Measurements from ENCODE around the gene EMP3.

DNA sequence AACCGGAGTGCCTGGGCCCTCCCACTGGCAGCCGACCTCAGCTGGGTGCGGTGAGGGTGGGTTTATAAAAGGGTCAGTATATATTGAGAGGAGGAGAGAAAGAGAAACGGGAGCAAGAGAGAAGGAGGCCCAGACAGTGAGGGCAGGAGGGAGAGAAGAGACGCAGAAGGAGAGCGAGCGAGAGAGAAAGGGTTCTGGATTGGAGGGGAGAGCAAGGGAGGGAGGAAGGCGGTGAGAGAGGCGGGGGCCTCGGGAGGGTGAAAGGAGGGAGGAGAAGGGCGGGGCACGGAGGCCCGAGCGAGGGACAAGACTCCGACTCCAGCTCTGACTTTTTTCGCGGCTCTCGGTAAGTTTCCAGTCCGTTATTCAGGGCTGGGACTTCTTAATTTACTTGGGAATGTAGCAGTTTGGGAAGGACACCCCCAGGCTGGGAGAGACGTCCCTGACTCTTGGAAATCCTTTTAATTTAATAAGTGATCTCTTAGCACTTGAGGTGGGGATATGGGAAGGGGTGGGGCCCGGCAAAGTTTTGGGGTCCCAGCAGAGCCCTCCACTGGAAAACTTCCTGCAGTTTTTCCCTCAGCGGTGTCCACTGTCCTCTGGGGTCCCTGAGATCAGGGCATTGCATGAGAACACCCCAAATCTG lies at the start of gene EMP3:
- TF ChIP-seq POLR2A (IDR thresholded peaks at IDR 0.05): peak in 1 of 2 donors; percentile 38
- TF ChIP-seq, protein P1, sequence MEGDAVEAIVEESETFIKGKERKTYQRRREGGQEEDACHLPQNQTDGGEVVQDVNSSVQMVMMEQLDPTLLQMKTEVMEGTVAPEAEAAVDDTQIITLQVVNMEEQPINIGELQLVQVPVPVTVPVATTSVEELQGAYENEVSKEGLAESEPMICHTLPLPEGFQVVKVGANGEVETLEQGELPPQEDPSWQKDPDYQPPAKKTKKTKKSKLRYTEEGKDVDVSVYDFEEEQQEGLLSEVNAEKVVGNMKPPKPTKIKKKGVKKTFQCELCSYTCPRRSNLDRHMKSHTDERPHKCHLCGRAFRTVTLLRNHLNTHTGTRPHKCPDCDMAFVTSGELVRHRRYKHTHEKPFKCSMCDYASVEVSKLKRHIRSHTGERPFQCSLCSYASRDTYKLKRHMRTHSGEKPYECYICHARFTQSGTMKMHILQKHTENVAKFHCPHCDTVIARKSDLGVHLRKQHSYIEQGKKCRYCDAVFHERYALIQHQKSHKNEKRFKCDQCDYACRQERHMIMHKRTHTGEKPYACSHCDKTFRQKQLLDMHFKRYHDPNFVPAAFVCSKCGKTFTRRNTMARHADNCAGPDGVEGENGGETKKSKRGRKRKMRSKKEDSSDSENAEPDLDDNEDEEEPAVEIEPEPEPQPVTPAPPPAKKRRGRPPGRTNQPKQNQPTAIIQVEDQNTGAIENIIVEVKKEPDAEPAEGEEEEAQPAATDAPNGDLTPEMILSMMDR (IDR thresholded peaks at IDR 0.05): no peak
